GM23338 (cell line): ENCODE results near the gene KAZN. TPM values are rescaled to one million over a fixed set of nuclear protein-coding genes. Genes with fewer than 3 reads are reported as not detected.

Experiments used
- ATAC-seq: fragments of 200-7000 bp; cut with Tn5 transposase; 3 replicates; pipeline ENCODE4 v1.9.1; 2020
- DNase-seq: peaks from one replicate; pipeline ENCODE4 v3.0.0-alpha.2; 2015; ENCODE audit warnings: low spot score
- H2AFZ ChIP-seq: fragments of 200-600 bp; sonication (generic); 2 replicates; pipeline ENCODE4 v1.8.0; 2016; ENCODE audit warnings: antibody characterized with exemption, mild to moderate bottlenecking, moderate library complexity
- H3F3A ChIP-seq: fragments of 200-600 bp; sonication (generic); replicated peaks from 2 replicates; pipeline ENCODE4 v1.8.0; 2017; ENCODE audit warnings: antibody characterized with exemption, mixed run types, low read depth
- H3K27ac ChIP-seq: fragments of 200-600 bp; sonication (generic); 2 replicates; pipeline ENCODE4 v1.6.1; 2016; ENCODE audit warnings: low read depth
- H3K27me3 ChIP-seq: fragments of 200-600 bp; sonication (generic); 2 replicates; pipeline ENCODE4 v1.8.0; 2016; ENCODE audit warnings: mild to moderate bottlenecking, mixed run types, moderate library complexity; ENCODE audit not compliant: insufficient read depth
- H3K36me3 ChIP-seq: fragments of 200-600 bp; sonication (generic); 2 replicates; pipeline ENCODE4 v1.8.0; 2016; ENCODE audit warnings: mild to moderate bottlenecking; ENCODE audit not compliant: insufficient read depth
- H3K4me1 ChIP-seq: fragments of 200-600 bp; sonication (generic); 2 replicates; pipeline ENCODE4 v1.8.0; 2016; ENCODE audit warnings: mild to moderate bottlenecking, moderate library complexity; ENCODE audit not compliant: insufficient read depth
- H3K4me2 ChIP-seq: fragments of 200-600 bp; sonication (generic); 2 replicates; pipeline ENCODE4 v1.7.1; 2017; ENCODE audit warnings: mixed run types
- H3K4me3 ChIP-seq: fragments of 200-600 bp; sonication (generic); 2 replicates; pipeline ENCODE4 v1.6.1; 2016; ENCODE audit warnings: mixed run types
- H3K79me2 ChIP-seq: fragments of 200-600 bp; sonication (generic); replicated peaks from 2 replicates; pipeline ENCODE4 v1.8.0; 2017; ENCODE audit warnings: mild to moderate bottlenecking; ENCODE audit not compliant: insufficient read depth
- H3K9me2 ChIP-seq: fragments of 200-600 bp; sonication (generic); 2 replicates; pipeline ENCODE4 v1.8.0; 2017; ENCODE audit not compliant: insufficient read depth
- H4K20me1 ChIP-seq: fragments of 200-600 bp; sonication (generic); replicated peaks from 2 replicates; pipeline ENCODE4 v1.8.0; 2017; ENCODE audit warnings: mild to moderate bottlenecking; ENCODE audit not compliant: insufficient read depth
- H3K27ac Mint-ChIP-seq: 2 replicates; pipeline ENCODE4 v1.8.0; 2020; ENCODE audit warnings: inconsistent platforms, mild to moderate bottlenecking, moderate library complexity, mixed read lengths
- H3K27me3 Mint-ChIP-seq: 3 replicates; pipeline ENCODE4 v1.8.0; 2022; ENCODE audit warnings: low read depth, mild to moderate bottlenecking, moderate library complexity, mixed read lengths, inconsistent platforms; ENCODE audit not compliant: insufficient read depth, poor library complexity
- H3K36me3 Mint-ChIP-seq: 3 replicates; pipeline ENCODE4 v1.8.0; 2021; ENCODE audit warnings: low read depth, mild to moderate bottlenecking, inconsistent platforms, moderate library complexity, mixed read lengths
- H3K4me1 Mint-ChIP-seq: 3 replicates; pipeline ENCODE4 v1.8.0; 2020; ENCODE audit warnings: mild to moderate bottlenecking, inconsistent platforms, mixed read lengths
- H3K4me3 Mint-ChIP-seq: 3 replicates; pipeline ENCODE4 v1.8.0; 2021; ENCODE audit warnings: moderate library complexity, mild to moderate bottlenecking, inconsistent platforms, mixed read lengths
- H3K9me3 Mint-ChIP-seq: 3 replicates; pipeline ENCODE4 v1.8.0; 2020; ENCODE audit warnings: moderate library complexity, mild to moderate bottlenecking, inconsistent platforms, mixed read lengths
- CREB1 ChIP-seq: fragments of 250-450 bp; sonication (Bioruptor Pico); IDR thresholded peaks from 2 replicates; pipeline ENCODE4 v1.5.0; 2020; ENCODE audit warnings: low read depth, mild to moderate bottlenecking, moderate library complexity
- CTCF ChIP-seq, 2 experiments: fragments of 200-600 bp in 1 of 2; sonication (generic) in 1 of 2; conservative IDR thresholded peaks; 2 replicates each; pipeline versions ENCODE4 v1.5.1 to v1.6.1; 2016 to 2017; ENCODE audit warnings: antibody characterized with exemption in 2 of 2, low read depth in 2 of 2, mild to moderate bottlenecking in 2 of 2, moderate library complexity in 1 of 2
- ETS1 ChIP-seq: IDR thresholded peaks from 2 replicates; pipeline ENCODE4 v1.6.1; 2016; ENCODE audit warnings: antibody characterized with exemption
- EZH2 ChIP-seq: fragments of 200-600 bp; sonication (generic); IDR thresholded peaks from one replicate; pipeline ENCODE4 v1.8.0; 2017; ENCODE audit warnings: antibody characterized with exemption, mild to moderate bottlenecking, low read depth; ENCODE audit not compliant: unreplicated experiment
- JUNB ChIP-seq: IDR thresholded peaks from one replicate; pipeline ENCODE4 v1.6.1; 2016; ENCODE audit warnings: antibody characterized with exemption; ENCODE audit not compliant: unreplicated experiment
- NANOG ChIP-seq: IDR thresholded peaks from 2 replicates; pipeline ENCODE4 v1.6.1; 2016; ENCODE audit warnings: antibody characterized with exemption, borderline replicate concordance
- REST ChIP-seq: IDR thresholded peaks from one replicate; pipeline ENCODE4 v1.6.1; 2018; ENCODE audit warnings: antibody characterized with exemption; ENCODE audit not compliant: unreplicated experiment
- STAT1 ChIP-seq: IDR thresholded peaks from one replicate; pipeline ENCODE4 v1.6.1; 2016; ENCODE audit warnings: antibody characterized with exemption; ENCODE audit not compliant: unreplicated experiment
- ZNF114 ChIP-seq: fragments of 250-450 bp; sonication (Bioruptor Pico); IDR thresholded peaks from 2 replicates; pipeline ENCODE4 v1.5.0; 2020; ENCODE audit warnings: mild to moderate bottlenecking, moderate library complexity
- ZNF331 ChIP-seq: fragments of 250-450 bp; sonication (Bioruptor Pico); IDR thresholded peaks from 2 replicates; pipeline ENCODE4 v1.5.0; 2020; ENCODE audit warnings: low read depth, mild to moderate bottlenecking, moderate library complexity
- polyA plus RNA-seq: library from polyadenylated mRNA; unstranded; fragments of >200 nt; fragmentation: Nextera tagmentation; extraction: Ambion mirVana; gene quantifications from 2 replicates; pipeline ENCODE4 v1.2.1, GENCODE V29; 2016
- total RNA-seq: library from RNA; depleted of rRNA; stranded (reverse); fragments of >200 nt; shearing (Covaris generic); gene quantifications from 2 replicates; pipeline ENCODE4 v1.2.3, GENCODE V29; 2014

The KAZN gene
- total and polyA plus RNA-seq, 2 experiments from 2014 or later: 9.9 to 15.0 TPM

GRCh38 chr1:15023205-15023604 is 424.7 kb downstream of the KAZN start:
- Mint-ChIP-seq H3K27me3 (peaks cover 9% of the 10 kb centered on the region), H3K9me3 (no peaks in the 10 kb centered on the region; the same call in 2 of the 3 replicates), H3K27ac (no peak overlapping the region), H3K4me3 (no peak overlapping the region), H3K36me3 (no peaks in the 10 kb centered on the region), H3K4me1 (peaks cover 26% of the 10 kb centered on the region)
- H3K79me2 ChIP-seq: no peaks in the 10 kb centered on the region
- no peaks in the 10 kb centered on the region for H3K9me2 ChIP-seq
- no peak overlapping the region for H3K4me3 ChIP-seq
- H3K36me3 ChIP-seq: no peaks in the 10 kb centered on the region
- no peak for DNase-seq
- H4K20me1 ChIP-seq: no peaks in the 10 kb centered on the region; the same call in 1 of the 2 replicates
- H2AFZ ChIP-seq: no peak overlapping the region
- TF ChIP-seq STAT1 (no peak), ZNF331 (CRISPR knock-in tag) (no peak), ZNF114 (CRISPR knock-in tag) (no peak), CREB1 (CRISPR knock-in tag) (no peak), EZH2 (no peak), CTCF (conservative IDR thresholded peaks at IDR 0.05; ENCODE audit: low read depth in 2 of 2) (no peak), ETS1 (no peak), REST (no peak), NANOG (no peak), JUNB (no peak)
- no peak overlapping the region for H3K4me2 ChIP-seq
- H3K27ac ChIP-seq: no peak overlapping the region
- peaks cover 7% of the 10 kb centered on the region; the same call in 1 of the 2 replicates for H3K4me1 ChIP-seq
- no peak for ATAC-seq
- no peaks in the 10 kb centered on the region for H3K27me3 ChIP-seq
- no peaks in the 10 kb centered on the region for H3F3A ChIP-seq
